ENCODE data around the gene ANKRD44. TPM values are rescaled to one million over a fixed set of nuclear protein-coding genes. Genes with fewer than 3 reads are reported as not detected.

ANKRD44 gene
- total and polyA plus RNA-seq, 2 of the 8 experiments (the other 6 are each of a cell fraction or from before 2014, with no cell fraction given): 1.2 to 1.3 TPM

DNA sequence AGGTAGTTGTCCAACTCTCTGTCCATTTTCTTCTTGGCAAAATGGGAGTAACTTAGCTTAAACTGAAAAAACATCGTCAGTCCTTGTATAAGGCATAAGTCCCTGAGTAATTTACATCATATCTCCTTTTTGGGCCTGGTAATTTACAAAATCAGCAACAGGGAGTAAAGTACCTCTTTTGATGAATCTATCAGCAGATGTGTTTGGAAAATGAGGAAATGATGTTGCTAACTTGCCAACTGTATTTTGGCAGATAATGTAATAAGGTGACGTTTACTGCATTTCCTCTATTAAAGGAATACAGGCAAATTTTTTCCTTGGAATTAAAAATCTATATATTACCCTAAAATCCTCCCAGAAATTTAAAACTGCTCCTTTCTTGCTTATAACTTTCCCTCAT lies 29.2 kb downstream of the ANKRD44 start:
- POLR2A ChIA-PET (ENCODE audit: partially characterized antibody): no interaction called here
- H2BK20ac ChIP-seq (ENCODE audit: low read length): no peak overlapping the region

More for the DNA sequence above, 29.2 kb downstream of the ANKRD44 start:
- Histone ChIP-seq H3K4me2 (ENCODE audit: insufficient read depth in 1 of 2, low read depth in 2 of 2, low read length in 2 of 2) (no peak overlapping the region), H4K8ac (ENCODE audit: extremely low read depth, insufficient read depth, low read length) (no peak overlapping the region), H4K20me1 (replicated peaks in 1 of 2; ENCODE audit: control insufficient read depth in 1 of 2, insufficient read depth in 2 of 2, low read length in 2 of 2) (no peaks in the 10 kb centered on the region), H3K23ac (ENCODE audit: insufficient read length) (no peak overlapping the region), H3K56ac (replicated peaks; ENCODE audit: insufficient read length, low read depth, low read length) (no peak overlapping the region), H2BK15ac (ENCODE audit: low read length) (no peak overlapping the region), H2AFZ (ENCODE audit: low read length) (no peak overlapping the region), H2AK5ac (ENCODE audit: low read depth, low read length) (no peak overlapping the region), H3K4me3 (ENCODE audit: extremely low read depth in 1 of 4, insufficient read depth in 2 of 4, low read depth in 3 of 4, low read length in 4 of 4) (no peak overlapping the region), H3K23me2 (ENCODE audit: low read depth, low read length) (no peaks in the 10 kb centered on the region), H4K91ac (replicated peaks; ENCODE audit: insufficient read length, low read length) (no peak overlapping the region), H2BK120ac (replicated peaks; ENCODE audit: low read depth, low read length) (no peak overlapping the region), H3K4ac (replicated peaks; ENCODE audit: insufficient read length, low read depth, low read length) (no peak overlapping the region), H3K18ac (ENCODE audit: extremely low read depth, low read length) (no peak overlapping the region), H2BK12ac (ENCODE audit: low read depth, low read length) (no peak overlapping the region), H3K4me1 (replicated peaks in 1 of 4; ENCODE audit: control insufficient read depth in 3 of 4, insufficient read depth in 4 of 4, low read length in 3 of 4) (peaks cover 0 to 3% (median 1%) of the 10 kb centered on the region in 4 experiments; a peak in 2 of 7 replicates), H3K79me2 (ENCODE audit: control insufficient read depth in 1 of 2, insufficient read depth in 2 of 2, low read length in 2 of 2) (no peaks in the 10 kb centered on the region), H3K36me3 (ENCODE audit: control insufficient read depth in 2 of 4, insufficient read depth in 4 of 4, low read length in 3 of 4) (no peaks in the 10 kb centered on the region), H2BK5ac (ENCODE audit: low read depth, low read length) (no peak overlapping the region), H3K27ac (ENCODE audit: low read depth, low read length) (no peak overlapping the region), H3K14ac (ENCODE audit: insufficient read length) (no peak overlapping the region), H3K9ac (replicated peaks in 1 of 4; ENCODE audit: extremely low read depth in 1 of 4, low read depth in 3 of 4, low read length in 3 of 4) (no peak overlapping the region), H4K5ac (ENCODE audit: insufficient read length, low read depth, low read length) (no peak overlapping the region), H3K27me3 (replicated peaks in 1 of 4; ENCODE audit: control insufficient read depth in 3 of 4, extremely low read depth in 1 of 4, insufficient read depth in 3 of 4, low read length in 3 of 4) (no peaks in the 10 kb centered on the region), H3K79me1 (ENCODE audit: low read depth, low read length) (no peaks in the 10 kb centered on the region), H3K9me3 (ENCODE audit: insufficient read depth in 2 of 2, low read depth in 1 of 2, low read length in 1 of 2) (no peaks in the 10 kb centered on the region)
- no peak for FAIRE-seq
- CTCF ChIA-PET (ENCODE audit: partially characterized antibody): interaction anchor here (0.8 to 1.0 kb wide), 2 partner anchors 21 to 95 kb away, joined by 3 read pairs; no protein-coding TSS in a partner anchor
- no peak for TF ChIP-seq SP1 (IDR thresholded peaks at IDR 0.05; ENCODE audit: low read depth, low read length)
- no peak for TF ChIP-seq YY1 (IDR thresholded peaks at IDR 0.05; ENCODE audit: low read depth, low read length)
- no peak for TF ChIP-seq TBP (IDR thresholded peaks at IDR 0.05; ENCODE audit: low read depth, low read length)
- TF ChIP-seq TAF1 (IDR thresholded peaks at IDR 0.05; ENCODE audit: low read depth, low read length): no peak
- no peak for TF ChIP-seq TAF7 (optimal IDR thresholded peaks at IDR 0.05; ENCODE audit: borderline replicate concordance, low read depth, low read length)
- TF ChIP-seq KDM5A (IDR thresholded peaks at IDR 0.05; ENCODE audit: low read length): no peak
- TF ChIP-seq POLR2A (IDR thresholded peaks at IDR 0.05; ENCODE audit: control extremely low read depth in 1 of 2, low read depth in 2 of 2, low read length in 2 of 2): no peak
- no peak for TF ChIP-seq BACH1 (IDR thresholded peaks at IDR 0.05; ENCODE audit: low read length)
- TF ChIP-seq, protein P1, sequence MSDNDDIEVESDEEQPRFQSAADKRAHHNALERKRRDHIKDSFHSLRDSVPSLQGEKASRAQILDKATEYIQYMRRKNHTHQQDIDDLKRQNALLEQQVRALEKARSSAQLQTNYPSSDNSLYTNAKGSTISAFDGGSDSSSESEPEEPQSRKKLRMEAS (IDR thresholded peaks at IDR 0.05): no peak
- no peak for TF ChIP-seq BRCA1 (IDR thresholded peaks at IDR 0.05; ENCODE audit: low read depth, low read length)
- DNase-seq (ENCODE audit: low read depth in 1 of 2, low spot score in 2 of 2): no peak
- WGBS, 2 experiments (ENCODE audit: extremely low coverage in 1 of 2, insufficient coverage in 1 of 2, insufficient read length in 1 of 2, insufficient replicate concordance in 2 of 2, low coverage in 1 of 2, low lambda C conversion rate in 2 of 2, missing lambda C conversion rate in 1 of 2): 90% methylated on average over 2 of the region's 2 CpGs; no CpG with 5 or more reads in 1 of the 2 experiments

Data from H1 (cell line).